Jurkat, Clone E6-1 (cell line): Measurements from ENCODE around the gene ADARB2.
"Not testable (repeated sequence)": the region's sequence is repeated elsewhere in the genome, so short reads cannot be mapped to it uniquely, and the experiment has no call there.

Experiments
- DNase-seq: peaks from one replicate; pipeline ENCODE4 v3.0.0-alpha.2; 2011; ENCODE audit warnings: low read depth, low spot score
- H3K4me3 ChIP-seq: 2 replicates; pipeline ENCODE4 v1.5.1; 2011; ENCODE audit warnings: mild to moderate bottlenecking, low read length, control low read depth, moderate library complexity

ADARB2 gene

DNA sequence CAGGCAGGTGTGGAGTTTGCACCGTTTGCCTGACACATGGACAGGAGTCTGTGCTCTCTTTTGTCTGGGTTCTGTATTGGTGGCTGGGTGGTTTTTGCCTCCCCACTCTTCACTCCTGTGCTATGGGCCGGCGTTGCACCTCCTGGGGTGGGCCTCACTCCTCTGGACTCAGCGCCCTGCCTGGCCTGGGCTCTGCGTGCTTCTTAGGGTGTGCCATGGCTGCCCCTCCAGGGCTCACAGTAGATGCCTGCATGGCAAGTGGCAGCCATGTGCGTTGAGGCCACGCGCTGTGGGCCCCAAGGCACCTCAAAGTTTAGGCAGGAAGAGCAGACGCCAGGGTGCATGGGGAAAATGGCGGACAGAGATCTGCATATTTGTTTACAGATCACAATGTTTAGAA is 319.8 kb downstream of the ADARB2 start:
- no peak for DNase-seq
- H3K4me3 ChIP-seq, result no peak overlapping the region

DNA sequence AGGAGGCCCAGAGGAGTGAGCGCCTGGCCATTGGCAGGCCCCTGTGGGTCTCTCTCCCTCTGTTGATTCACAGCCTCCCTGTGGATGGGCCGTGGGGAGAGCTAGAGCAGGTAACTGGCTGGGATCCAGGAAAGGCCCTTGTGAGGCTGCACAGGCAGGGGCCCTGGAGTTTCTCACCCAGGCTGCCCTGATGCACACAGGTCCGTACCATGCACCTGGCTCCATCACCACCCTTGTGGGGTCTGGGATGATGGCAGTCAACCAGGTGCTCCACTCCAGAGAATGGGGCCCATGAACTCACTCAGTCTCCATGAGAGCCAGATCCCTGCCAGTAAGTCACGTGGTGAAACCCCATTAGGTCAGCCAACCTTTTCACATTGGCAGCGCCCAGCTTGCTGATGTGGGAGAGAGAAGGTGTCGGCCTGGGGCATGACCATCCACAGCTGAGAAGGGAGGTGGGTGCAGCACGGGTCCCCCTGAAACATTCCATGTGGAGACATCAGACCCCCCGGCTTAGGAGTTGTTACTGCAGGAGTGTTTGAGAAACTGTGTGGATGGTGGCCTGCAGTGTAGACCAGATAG is 320.8 kb downstream of the ADARB2 start:
- DNase-seq, result no peak
- no peak overlapping the region for H3K4me3 ChIP-seq

GRCh38 chr10:1414893-1415292 is 322.4 kb downstream of the ADARB2 start:
- no peak for DNase-seq
- no peak overlapping the region for H3K4me3 ChIP-seq

DNA sequence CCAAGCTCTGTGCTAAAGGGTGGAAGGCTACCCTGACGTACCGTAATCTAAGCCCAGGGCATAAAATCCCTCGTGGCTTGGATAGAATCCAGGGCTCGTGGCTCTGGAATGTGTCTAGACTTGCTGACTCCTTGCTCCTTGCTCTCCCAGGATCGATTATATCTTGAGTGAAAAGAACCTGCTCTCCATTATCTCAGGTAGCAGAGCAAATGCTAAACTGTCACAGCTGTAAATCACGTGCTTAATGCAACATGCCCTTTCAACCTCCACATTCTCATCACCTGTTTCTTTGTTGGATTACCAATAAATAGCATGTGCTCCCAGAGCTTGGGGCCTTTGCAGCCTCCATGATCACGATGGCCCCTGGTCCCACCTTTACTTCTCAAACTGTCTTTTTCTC is 323.0 kb downstream of the ADARB2 start:
- not testable (repeated sequence) for H3K4me3 ChIP-seq, DNase-seq

DNA sequence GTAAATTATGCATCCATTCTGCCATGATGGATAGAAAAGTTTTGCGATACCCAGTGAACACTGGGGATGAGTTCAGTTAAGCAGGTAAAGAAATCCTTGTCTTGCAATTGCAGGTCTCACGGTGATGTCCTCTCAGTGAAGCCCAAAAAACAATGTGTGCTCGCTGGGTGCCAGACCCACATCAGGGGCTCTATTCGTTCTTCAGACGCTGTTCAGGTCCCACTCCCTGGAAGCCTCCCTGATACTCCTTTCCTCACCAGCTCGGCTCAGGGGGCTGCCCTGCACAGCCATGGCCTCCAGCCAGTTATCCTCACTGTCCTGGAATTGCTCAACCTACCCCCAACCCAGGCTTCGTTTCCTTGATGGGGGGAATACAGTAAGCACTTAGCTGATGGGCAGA is 323.5 kb downstream of the ADARB2 start:
- no peak overlapping the region for H3K4me3 ChIP-seq
- no peak for DNase-seq

- no peak overlapping the region for H3K4me3 ChIP-seq
- DNase-seq, result no peak
Observed at GRCh38 chr10:1413256-1413655, 324.1 kb downstream of the ADARB2 start.

DNA sequence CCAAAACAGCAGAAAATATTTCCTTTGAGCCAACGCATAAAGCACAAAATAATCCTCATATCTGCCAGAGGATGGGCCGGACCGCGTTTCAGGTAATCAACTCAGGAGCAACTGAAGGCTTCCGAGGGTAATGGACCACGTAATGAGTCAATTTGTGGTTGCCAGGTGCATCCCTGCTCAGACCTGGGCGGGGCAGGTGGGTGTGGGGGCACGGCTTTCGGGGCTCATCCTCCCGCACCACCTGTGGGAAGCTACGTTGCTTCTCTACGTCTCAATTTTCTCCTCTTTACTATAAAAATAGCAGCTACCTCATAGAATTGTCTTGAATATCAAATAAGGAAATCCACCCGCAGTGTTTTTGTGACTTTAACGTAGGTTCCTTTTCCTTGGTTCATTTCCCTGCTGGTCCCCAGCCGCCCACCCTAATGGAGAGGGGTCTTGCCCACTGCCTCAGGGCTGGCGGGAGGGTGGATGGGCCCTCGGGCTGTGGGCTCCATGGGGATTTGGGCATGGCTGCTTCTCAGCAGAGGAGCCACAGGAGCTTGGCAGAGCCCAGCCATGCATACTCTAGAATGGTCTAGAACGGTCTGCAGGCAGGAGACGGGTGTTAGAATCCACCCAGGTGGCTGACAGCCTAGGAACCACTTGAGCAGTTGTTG is 324.7 kb downstream of the ADARB2 start:
- DNase-seq, result no peak
- no peak overlapping the region for H3K4me3 ChIP-seq

DNA sequence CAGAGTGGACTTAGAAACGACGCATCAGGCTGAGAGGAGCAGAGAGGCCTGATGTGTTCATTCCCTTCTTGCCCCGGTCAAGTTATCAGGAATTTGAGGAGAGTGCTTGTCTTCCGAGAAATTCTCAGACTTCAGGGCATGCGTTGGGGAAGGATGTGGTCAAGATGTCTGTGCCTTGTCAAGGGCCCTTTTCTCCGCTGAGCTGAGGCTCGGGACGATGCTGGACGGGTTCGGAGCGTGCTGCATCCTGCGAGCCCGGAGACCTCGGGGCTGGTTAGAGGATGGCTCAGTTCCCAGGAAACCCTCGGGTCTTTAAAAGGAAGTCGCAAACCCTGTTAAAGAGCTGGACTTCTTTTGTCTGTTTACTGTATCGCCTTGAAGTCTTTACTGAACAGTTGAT is 325.4 kb downstream of the ADARB2 start:
- H3K4me3 ChIP-seq, result no peak overlapping the region
- no peak for DNase-seq

DNA sequence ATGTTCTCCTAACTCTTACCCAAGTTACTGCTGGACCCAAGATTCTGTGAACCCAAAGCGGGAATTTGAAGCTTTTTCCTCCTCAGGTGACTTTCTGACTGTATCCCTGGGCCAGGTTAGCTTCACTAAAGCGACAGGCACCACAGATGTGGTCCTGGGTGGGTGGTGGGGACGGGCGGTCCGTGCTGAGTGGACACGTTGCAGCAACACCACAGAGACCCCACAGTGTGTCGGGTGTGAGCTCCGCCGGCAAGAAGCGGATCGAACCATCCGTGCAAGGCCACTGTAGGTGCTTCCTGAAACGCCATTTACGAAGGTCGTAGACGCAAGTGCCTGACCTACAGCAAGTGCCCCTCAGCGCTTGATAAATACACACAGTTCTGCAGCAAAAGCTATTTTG is 325.9 kb downstream of the ADARB2 start:
- no peak for DNase-seq
- H3K4me3 ChIP-seq, result no peak overlapping the region

- DNase-seq, result peak; percentile 16
- H3K4me3 ChIP-seq, result no peak overlapping the region
Observed at GRCh38 chr10:1410469-1411395, 326.6 kb downstream of the ADARB2 start.

GRCh38 chr10:1410032-1410431 is 327.3 kb downstream of the ADARB2 start:
- no peak for DNase-seq
- H3K4me3 ChIP-seq, result no peak overlapping the region

DNA sequence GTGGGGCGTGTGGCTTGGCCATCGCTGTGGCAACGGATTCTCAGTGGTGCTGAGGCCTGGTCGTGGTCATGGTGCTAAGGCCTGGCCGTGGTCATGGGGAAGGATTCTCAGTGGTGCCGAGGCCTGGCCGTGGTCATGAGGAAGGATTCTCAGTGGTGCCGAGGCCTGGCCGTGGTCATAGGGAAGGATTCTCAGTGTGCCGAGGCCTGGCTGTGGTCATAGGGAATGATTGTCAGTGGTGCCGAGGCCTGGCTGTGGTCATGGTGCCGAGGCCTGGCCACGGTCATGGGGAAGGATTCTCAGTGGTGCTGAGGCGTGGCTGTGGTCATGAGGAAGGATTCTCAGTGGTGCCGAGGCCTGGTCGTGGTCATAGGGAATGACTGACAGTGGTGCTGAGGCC is 327.9 kb downstream of the ADARB2 start:
- H3K4me3 ChIP-seq, result no peak overlapping the region
- DNase-seq, result no peak

GRCh38 chr10:1408651-1409367 is 328.5 kb downstream of the ADARB2 start:
- no peak for DNase-seq
- H3K4me3 ChIP-seq, result no peak overlapping the region

- DNase-seq, result no peak
- no peak overlapping the region for H3K4me3 ChIP-seq
Observed at GRCh38 chr10:1406967-1407945, 330.1 kb downstream of the ADARB2 start.

GRCh38 chr10:1406132-1406966 is 331.0 kb downstream of the ADARB2 start:
- H3K4me3 ChIP-seq, result no peak overlapping the region
- no peak for DNase-seq

GRCh38 chr10:1404323-1405260 is 332.7 kb downstream of the ADARB2 start:
- DNase-seq, result no peak
- H3K4me3 ChIP-seq, result no peak overlapping the region
